Measurements from ENCODE around the gene KHDRBS1.

DNA sequence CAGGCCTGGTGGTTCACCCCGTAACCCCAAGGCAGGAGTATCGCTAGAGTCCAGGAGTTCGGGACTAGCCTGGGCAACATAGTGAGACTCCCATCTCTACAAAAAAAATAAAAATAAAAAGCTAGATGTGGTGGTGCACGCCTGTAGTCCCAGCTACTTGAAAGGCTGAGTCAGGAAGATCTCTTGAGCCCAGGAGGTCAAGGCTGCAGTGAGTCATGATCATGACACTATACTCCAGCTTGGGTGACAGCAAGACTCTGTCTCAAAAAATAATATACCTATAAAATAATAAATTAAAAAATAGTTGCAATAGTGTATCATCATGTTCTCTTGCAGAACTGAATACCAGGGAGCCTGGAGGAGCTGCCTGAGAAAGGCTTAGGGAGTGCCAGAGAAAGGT, 39.2 kb downstream of the KHDRBS1 start:
- TF ChIP-seq POLR2A (IDR thresholded peaks at IDR 0.05; ENCODE audit: low read length) = no peak
- no peak for TF ChIP-seq GATA1 (IDR thresholded peaks at IDR 0.05; ENCODE audit: low read depth, low read length)

Measured in erythroblast (primary cell).